Stimulated activated CD8-positive, alpha-beta memory T cell treated with anti-CD3 and anti-CD28 coated beads, Interleukin-4, amount 100 ng/mL, for 4 hours (primary cell): ENCODE measurements around the gene AHI1.

Experiments
- DNase-seq, 2 donors: peaks; one replicate each; pipeline ENCODE4 v3.0.0-alpha.2; 2020; ENCODE audit warnings: low read depth in 2 of 2, low spot score in 1 of 2

Gene AHI1

DNA sequence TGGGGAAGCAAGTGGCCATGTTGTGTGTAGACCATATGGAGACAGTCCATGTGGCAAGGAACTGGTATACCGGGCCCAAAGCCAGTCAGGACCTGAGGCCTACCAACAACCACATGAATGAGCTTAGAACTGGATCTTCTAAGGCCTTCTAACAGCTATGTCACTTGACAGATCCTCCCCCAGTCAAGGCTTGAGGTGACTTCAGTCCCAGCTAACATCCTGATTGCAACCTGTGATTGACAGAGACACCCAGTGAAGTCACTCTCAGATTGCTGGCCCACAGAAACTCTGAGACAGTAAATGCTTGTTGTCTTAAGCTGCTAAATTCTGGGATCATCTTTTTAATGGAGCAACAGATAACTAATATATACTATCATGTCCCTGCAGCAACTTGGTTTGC lies 32.9 kb downstream of the AHI1 start:
- no peak for DNase-seq

DNA sequence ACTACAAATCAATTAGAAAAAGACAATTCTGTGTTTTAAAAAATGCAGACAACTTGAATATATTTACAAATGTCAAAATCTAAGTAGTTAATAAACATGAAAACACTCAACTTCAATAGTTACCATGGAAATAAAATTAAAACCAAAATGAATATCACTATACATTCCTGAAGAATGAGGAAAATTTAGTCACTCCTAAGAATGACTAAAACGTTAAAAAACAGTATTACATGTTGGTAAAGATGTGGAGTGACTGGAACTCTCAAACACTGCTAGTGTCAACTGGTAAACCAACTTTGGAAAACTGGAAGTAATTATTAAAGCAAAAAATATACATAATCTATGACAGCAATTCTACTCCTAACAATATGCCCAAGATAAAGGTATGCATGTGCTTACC lies 36.3 kb downstream of the AHI1 start:
- DNase-seq = no peak

DNA sequence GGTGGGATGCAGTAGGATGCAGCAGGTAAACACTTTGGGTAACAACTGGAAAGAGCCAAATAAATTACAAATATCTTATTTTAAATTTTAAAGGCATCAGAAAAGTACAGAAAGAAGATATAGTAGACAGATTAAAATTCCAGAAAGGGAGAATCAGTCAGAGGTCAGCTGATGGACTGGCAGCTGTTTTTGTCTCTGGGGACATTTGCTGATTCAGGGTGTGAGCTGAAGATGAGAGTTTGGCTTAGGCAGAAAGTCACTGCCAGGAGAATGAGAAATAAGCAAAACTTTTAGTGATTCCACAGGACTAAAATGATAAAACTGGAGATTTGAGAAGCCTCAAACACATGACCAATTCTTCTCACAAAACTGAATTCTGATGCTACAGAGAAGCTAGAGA lies 39.5 kb downstream of the AHI1 start:
- DNase-seq = no peak

DNA sequence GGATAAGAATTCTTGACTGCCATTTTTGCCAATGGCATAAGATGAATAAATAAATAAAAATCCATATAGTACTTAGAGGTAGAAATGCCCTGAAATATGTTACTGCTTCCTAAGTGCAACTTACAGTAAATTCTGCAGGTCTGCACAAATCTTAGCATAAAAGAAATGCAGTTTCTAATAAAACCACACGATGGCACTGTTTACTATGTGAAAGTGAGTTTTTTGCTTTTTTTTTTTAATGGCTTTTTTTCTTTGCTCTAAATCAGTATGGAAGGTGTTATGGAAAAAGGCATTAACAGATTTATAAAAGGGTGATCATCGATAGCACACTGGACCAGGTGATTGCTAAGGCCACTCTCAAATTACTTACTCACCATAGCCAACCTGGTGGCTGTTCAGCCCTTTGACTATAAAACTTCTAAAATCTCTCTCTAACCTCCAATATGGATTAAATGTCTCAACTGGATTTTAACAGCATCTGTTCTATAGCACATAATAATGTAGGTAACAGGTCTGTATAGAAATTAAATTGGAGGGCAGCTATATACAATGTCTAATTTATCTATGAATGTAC lies 45.8 kb downstream of the AHI1 start:
- DNase-seq = no peak

DNA sequence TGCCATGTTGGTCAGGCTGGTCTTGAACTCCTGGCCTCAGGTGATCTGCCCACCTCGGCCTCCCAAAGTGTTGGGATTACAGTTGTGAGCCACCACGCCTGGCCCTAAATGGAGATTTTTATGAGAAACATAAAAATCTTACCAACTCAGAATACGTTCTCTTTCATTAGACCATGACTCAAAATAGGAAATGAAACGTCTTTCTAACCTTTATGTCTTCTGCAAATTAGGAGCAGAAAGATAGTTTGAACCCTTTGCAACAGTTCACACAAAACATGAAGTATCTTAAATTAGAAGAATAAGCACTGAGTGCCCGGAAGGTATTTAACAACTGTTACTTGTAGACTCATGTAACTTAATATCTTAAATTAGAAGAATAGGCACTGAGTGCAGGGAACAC lies 48.3 kb downstream of the AHI1 start:
- DNase-seq = no peak

DNA sequence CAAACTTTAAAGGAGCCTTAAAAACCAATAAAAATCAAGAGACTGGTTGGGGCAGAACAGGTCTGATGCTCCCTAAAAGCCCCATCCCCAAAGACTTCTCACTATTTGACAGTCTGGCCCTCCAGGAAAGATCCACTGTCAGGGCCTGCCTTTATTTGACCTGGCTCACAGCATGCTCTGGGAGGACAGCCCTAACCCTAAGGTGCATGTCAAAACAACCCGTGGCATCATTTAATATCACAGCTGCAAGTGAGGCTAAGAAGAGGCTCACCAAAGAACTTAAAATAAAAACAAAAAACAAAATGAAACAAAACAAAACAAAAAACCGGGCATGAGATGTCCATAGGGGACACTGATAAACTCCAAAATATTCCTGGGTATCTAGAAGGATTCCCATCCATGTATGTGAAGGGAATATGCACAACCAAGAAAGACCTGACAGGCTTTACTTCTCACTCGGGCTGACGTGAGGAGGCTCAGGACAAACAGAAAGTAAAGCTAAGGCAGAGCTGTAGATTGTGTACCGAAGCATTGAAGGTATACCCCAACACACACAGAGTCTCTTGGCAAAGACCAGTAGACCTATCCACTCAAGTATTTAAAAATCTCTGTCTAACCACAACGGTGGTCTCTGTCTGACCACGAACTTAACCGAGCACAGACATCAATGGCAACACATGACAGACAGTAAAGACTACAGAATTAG lies 57.3 kb downstream of the AHI1 start:
- DNase-seq = no peak

DNA sequence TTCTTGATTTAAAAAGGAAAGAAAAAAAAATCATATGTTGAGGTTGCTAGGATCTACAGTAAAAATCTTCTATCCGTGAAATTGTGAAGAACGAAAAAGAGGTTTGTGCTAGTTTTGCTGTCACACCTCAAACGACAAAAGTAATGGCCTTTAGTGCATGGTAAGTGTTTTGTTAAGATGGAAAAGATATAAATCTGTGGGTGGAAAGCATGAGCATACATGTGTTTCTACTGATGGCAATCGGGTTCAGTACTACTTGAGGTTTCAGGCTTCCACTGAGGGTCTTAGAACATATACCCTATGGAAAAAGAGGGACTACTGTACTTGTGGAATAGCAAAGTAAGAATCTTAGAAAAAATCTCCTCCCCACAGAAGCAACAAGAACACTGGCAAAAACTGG lies 58.0 kb downstream of the AHI1 start:
- DNase-seq = no peak

DNA sequence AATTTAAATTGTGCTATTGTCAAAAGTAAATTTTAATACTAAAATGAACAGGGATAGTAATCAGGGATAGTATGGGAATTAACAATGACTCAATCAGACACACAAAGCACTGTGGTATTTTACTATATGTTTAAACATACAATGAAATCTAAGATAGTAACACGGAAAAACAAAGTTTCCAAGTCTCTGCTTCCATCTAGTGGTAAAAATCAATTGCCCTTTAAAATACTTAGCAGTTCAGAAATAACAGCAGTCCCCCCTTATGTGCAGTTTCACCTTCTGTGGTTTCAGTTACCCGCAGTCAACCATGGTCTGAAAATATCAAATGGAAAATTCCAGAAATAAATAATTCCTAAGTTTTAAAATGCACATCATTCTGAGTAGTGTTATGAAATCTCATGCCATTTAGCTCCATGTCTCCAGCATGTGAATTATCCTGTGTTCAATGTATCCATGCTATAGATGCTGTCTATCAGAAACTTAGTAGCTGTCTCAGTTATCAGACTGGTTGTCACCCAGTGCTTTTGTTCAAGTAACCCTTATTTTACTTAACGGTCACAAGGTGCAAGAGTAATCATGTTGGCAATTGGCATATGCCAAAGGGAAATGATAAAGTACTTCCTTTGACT lies 58.5 kb downstream of the AHI1 start:
- DNase-seq = no peak

DNA sequence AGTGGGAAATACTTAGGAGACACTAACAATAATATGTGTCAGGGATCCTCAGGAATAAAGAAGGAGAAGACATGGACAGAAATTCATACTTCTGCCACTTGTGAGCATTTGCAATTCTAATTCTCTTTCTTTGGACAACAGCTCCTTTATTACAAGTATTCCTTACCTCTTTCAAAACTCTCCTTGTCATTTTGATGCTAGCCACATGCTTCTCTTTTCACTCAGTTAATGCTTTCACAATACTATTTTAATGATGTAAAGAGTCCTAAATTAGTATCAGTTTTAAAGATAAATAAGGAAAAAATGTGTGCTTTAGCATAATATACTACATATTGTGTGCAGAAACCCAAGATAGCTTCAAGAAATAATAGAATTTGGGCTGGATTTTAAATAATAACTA lies 62.5 kb downstream of the AHI1 start:
- DNase-seq = no peak

DNA sequence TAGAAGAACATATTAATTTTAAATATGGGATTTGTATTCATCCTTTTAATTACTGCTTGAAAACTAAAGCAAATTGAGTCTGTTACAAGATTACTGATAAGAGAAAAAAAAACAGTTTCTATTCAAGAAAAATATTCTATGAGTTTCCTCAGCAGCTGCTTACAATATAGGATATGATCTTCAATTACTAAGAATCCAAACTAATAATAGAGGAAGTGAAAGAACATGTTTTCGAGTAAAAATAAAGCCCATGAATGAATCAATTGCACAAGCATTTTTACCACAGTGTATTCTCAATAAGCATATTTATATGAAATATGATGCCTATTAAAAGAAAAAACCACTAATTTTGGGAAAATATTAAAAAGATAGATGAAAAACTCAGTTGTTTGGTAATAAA lies 63.4 kb downstream of the AHI1 start:
- no peak for DNase-seq

DNA sequence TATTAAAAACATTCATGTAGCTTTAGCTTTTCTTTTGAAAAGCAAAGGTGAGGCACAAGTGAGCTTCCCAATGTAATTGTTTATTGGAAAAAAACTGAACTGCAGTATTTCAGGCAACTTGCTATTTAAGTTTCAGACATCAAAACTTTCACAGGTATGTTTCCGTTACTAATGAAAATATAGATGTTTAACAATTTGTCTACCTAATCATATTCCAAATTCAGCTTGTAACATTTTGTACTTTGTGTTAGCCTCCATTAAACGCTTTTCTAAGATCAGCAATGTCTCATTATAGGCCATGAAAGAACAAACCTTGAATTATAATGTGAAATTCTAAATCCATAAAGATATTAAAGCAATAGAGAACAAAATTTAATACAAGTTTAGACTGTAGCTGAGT lies 69.5 kb downstream of the AHI1 start:
- no peak for DNase-seq

DNA sequence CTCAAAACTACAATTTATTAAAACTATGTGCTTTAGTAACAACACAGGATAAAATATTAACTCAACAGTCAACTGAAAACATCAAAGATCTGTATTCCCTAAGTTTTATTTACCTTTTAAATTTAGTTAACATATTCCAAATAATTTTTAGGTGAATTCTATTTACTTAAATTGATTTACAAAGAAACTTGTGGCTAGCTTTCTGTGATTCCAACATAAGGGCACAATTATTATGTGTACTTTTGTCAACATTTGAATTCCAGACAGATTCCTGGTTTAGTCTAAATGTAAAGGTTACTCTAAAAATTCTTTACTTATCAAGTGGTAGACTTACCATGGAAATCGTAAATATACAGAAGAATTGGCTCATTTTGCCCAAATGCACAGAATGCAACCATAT lies 70.7 kb downstream of the AHI1 start:
- DNase-seq = no peak

DNA sequence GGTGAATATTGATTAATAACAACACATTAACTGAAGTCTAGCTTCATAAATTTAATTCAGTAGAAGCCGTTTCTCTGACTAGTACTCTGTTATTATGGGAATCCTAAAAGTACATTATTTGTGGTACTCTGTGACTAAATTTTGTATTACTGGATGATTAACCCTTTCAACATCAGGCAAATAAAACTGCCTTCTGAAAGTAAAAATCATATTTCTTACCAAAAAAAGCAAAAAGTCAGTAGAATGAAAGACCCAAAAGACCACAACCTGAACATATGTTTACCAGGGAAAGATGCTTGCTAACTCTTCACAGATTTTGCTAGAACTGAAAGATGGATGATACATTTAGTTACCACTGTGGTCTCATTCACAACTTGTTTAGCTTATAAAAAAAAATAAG lies 73.2 kb downstream of the AHI1 start:
- DNase-seq = no peak

DNA sequence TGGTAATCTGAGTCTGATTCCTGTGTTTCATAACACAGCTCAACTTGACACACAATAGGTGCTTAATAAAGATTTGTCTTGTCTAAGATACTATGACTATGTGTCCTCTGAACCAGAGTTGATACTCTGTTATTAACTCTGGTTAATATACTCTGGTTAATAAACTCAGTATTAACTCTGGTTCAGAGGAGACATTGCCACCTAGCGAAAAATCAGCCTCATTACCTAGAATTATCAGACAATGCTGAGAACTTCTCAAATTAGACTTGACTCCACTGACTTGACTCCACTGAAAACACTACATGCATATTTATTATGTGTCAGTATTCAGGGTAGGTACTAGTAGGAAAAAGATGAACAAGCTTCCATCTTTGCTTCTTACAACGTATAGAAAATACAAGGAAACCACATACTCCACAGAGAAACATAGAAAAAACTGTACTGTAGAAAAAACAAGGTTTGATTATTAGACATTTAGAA lies 73.9 kb downstream of the AHI1 start:
- no peak for DNase-seq

DNA sequence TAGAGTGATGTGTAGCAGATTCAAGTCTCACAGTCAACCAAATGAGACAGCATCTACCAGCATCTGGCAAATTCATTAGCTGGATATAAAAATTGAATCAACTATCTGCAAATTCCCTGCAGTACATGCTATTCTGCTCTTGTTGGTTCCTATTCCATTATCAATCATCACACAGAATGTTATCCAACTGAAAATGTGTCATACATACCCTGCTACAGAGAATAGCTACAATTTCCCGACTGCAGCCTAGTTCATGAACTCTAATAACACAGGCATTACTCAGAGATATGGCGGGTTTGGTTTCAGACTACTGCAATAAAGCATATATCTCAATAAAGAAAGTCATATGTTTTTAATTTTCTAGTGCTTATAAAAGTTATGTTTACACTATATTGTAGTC lies 78.4 kb downstream of the AHI1 start:
- DNase-seq = no peak

DNA sequence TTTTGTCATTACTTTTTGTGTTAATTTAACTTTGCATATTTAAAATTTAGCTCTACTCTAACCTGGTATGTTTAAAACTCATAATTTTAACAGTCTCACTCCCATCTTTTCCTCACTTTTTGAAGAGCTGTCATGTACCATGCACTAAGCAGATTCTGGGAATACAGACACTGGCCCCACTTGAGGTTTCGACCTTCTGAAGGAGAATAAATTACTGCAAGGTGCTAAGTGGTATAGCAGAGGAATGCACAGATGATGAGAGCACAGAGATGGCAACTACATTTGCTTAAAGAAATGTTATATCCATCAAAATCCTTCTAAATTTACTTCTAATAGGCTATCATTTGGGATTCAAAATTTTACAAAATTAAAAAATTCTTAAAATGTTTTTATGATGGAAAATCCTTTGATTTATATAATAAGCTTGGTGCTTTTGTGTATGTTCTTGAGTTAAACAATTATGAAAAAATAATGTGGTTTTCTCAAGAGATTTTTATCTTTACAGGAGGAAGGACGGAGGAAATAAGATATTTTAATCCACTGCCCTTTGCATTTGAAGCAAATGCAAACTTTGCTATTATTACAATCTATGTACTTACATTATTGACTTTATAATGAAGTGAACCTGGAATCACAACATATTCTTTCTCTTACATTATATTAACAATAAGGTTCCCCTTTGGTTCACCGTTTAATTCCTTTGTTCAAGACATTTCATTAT lies 79.3 kb downstream of the AHI1 start:
- no peak for DNase-seq

DNA sequence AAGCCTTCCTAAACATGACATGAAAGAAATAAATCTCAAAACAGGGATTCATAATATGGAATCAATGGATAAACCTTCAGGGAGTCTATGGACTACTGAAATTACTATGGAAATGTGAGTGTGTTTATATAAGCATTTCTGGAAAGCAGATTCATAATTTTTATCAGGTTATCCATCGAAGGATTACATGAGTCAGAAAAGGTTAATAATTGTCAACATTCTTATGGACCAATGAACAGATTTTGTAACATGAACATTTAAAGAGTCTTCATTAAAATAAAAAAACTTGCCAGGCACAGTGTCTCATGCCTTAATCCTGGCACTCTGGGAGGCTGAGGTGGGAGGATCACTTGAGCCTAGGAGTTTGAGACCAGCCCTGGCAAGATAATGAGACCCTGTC lies 84.8 kb downstream of the AHI1 start:
- DNase-seq = no peak

DNA sequence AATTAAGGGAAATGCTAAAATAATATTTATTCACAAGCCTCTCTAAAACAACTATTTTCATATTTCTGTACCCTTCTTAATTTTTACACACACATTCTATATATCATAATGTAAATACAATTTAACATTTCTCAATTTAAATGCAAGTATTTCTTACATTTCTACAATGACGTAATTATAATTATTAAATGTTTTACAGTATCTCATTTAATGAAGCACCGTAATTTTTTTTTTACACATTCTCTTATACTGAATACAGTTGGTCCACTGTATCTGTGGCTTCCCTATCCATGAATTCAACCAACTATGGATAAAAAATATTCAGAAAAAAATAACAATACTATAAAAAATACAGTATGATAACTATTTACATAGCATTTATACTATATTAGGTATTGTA lies 85.7 kb downstream of the AHI1 start:
- no peak for DNase-seq

DNA sequence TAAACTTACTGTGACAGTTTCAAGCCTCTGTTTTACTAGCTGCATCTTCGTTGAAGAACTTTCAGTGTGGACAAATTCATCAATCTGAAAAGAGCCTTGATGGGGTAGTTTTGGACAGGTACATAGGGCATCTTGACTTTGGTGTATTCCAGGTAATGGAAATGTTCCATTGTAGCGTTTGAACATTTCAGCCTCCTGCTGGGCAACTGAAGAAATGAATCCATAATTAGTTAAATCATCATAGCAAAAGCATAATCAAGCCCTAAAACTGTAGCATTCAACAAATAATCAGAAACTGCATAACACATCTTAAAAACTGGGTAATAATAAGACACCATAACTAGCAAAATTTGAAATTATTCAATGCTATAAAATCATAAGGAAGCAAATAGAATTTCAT lies 86.2 kb downstream of the AHI1 start:
- no peak for DNase-seq

DNA sequence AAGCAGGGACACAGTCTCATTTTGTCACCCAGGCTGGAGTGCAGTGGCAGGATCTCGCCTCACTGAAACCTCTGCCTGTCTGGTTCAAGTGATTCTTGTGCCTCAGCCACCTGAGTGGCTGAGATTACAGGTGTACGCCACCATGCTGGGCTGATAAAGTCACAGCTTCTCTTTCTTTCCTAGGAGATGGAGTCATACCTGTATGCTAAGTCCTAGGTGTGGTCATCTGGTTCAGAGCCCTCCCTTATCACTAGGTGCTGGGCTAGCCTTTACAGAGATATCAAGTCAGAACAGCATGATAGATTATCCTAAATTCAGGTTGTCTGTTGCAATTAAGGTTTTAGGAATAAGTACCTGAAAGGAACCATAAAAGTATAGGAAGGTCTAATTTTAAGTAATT lies 86.7 kb downstream of the AHI1 start:
- DNase-seq = no peak

DNA sequence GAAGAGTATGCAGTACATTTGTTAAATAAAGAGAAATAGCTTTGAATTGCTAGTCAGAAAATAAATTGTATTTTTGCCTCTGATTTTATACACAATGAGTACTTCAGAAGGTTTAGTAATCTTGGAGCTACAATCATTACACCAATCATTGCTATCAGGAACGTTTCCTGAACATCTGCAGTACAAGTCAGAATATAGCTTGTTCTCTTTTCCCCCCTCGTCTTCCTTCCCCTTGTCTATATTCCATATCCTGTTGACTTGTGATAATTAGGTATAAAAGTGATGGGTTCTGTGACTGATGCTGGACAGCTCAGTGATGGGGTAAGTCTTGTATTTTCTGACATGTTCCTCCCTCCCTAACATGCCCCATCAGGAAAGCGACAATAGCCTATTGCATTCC lies 94.0 kb downstream of the AHI1 start:
- DNase-seq = no peak

DNA sequence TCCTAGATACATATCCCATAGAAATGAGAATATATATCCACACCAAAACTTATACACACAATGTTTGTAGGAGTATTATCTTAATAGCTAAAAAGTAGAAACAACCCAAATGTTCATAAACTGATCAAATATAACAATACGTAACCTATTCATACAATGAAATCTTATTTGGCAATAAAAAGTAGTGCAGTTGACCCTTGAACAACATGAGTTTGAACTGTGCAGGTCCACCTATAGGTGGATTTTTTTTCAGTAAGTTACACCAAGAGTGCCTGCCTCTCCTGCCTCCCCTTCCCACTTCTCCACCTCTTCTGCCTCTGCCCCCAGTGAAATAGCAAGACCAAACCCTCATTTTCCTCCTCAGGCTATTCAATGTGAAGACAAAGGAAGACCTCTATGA lies 95.2 kb downstream of the AHI1 start:
- no peak for DNase-seq
